Stimulated activated CD4-positive, alpha-beta T cell treated with anti-CD3 and anti-CD28 coated beads, Interleukin-2, amount 100 ng/mL, for 24 hours (primary cell): ENCODE measurements around the gene SNAPC2.

ENCODE experiments used
- DNase-seq, 2 donors: peaks; one replicate each; pipeline ENCODE4 v3.0.0-alpha.2; 2020

The SNAPC2 gene

GRCh38 chr19:7919610-7920518 is at the start of gene SNAPC2:
TSS of gene SNAPC2 (plus strand) at chr19:7920338. CDS start at chr19:7920367, 29 bp downstream.
- peak; percentile 96 to 98 for DNase-seq

- DNase-seq: peak; percentile 45 to 70
Observed at GRCh38 chr19:7870571-7871436, 49.3 kb upstream of the SNAPC2 start.

- DNase-seq: peak; percentile 80 to 88
Observed at GRCh38 chr19:7871437-7872305, 48.5 kb upstream of the SNAPC2 start.

- no peak for DNase-seq
Observed at GRCh38 chr19:7872306-7873204, 47.6 kb upstream of the SNAPC2 start.

- no peak for DNase-seq
Observed at GRCh38 chr19:7873304-7874075, 46.6 kb upstream of the SNAPC2 start.

- peak in 1 of 2 donors; percentile 35 for DNase-seq
Observed at GRCh38 chr19:7874076-7874896, 45.9 kb upstream of the SNAPC2 start, which contains the start of gene PRR36. TSS of gene PRR36 (minus strand) at chr19:7874390. CDS start at chr19:7873689, 701 bp downstream.

GRCh38 chr19:7874897-7875273 is 45.3 kb upstream of the SNAPC2 start:
- no peak for DNase-seq

GRCh38 chr19:7877249-7877836 is 42.8 kb upstream of the SNAPC2 start:
- no peak for DNase-seq

GRCh38 chr19:7879111-7879807 is 40.9 kb upstream of the SNAPC2 start:
- no peak for DNase-seq

- DNase-seq: no peak
Observed at GRCh38 chr19:7879836-7880235, 40.3 kb upstream of the SNAPC2 start.

- DNase-seq: no peak
Observed at GRCh38 chr19:7881910-7882309, 38.2 kb upstream of the SNAPC2 start.

GRCh38 chr19:7883105-7883504 is 37.0 kb upstream of the SNAPC2 start:
- DNase-seq: no peak

GRCh38 chr19:7883796-7884570 is 36.2 kb upstream of the SNAPC2 start:
- no peak for DNase-seq

- DNase-seq: no peak
Observed at GRCh38 chr19:7885818-7886217, 34.3 kb upstream of the SNAPC2 start.

- DNase-seq: no peak
Observed at GRCh38 chr19:7887408-7888144, 32.6 kb upstream of the SNAPC2 start.

- peak; percentile 46 to 72 for DNase-seq
Observed at GRCh38 chr19:7888145-7888825, 31.9 kb upstream of the SNAPC2 start, which contains the start of gene LRRC8E. TSS of gene LRRC8E (plus strand) at chr19:7888510. CDS start at chr19:7895604, 7,094 bp downstream.
